Colonic mucosa (tissue), 4 donors: ENCODE measurements around the gene TMEM207. TPM values are rescaled to one million over a fixed set of nuclear protein-coding genes. Genes with fewer than 3 reads are reported as not detected.

Experiments
- DNase-seq: peaks from one replicate; pipeline ENCODE4 v3.0.0-alpha.2; 2020
- H3K27ac ChIP-seq: fragments of 200-600 bp; one replicate; pipeline ENCODE4 v1.8.0; 2021
- H3K27me3 ChIP-seq: fragments of 200-600 bp; one replicate; pipeline ENCODE4 v1.8.0; 2021
- H3K36me3 ChIP-seq: fragments of 200-600 bp; one replicate; pipeline ENCODE4 v1.8.0; 2021
- H3K4me1 ChIP-seq: fragments of 200-600 bp; one replicate; pipeline ENCODE4 v1.8.0; 2021; ENCODE audit warnings: mild to moderate bottlenecking
- H3K4me3 ChIP-seq: fragments of 200-600 bp; one replicate; pipeline ENCODE4 v1.8.0; 2021
- H3K9ac ChIP-seq, 2 donors: one replicate each; pipeline ENCODE4 v1.7.0; 2013; ENCODE audit warnings: control low read depth in 2 of 2, low read depth in 2 of 2, low read length in 2 of 2
- H3K9me3 ChIP-seq: fragments of 200-600 bp; one replicate; pipeline ENCODE4 v1.8.0; 2021
- CTCF ChIP-seq: fragments of 200-600 bp; IDR thresholded peaks from one replicate; pipeline ENCODE4 v1.8.0; 2022; ENCODE audit warnings: antibody characterized with exemption, mild to moderate bottlenecking
- intact Hi-C: fragments of 100-400 bp; cut with DNase I; formaldehyde crosslinking; loops from one replicate; pipeline ENCODE4 v1.14.1; 2022
- total RNA-seq, 2 donors: library from RNA; stranded (reverse); fragmentation: NEBNext Ultra II Directional in 1 of 2; extraction: Animal tissue kit (Norgen Biotek cat#: 25700) in 1 of 2; gene quantifications; one replicate each; pipeline ENCODE4 v1.2.1, GENCODE V29; 2021
- donor health status: healthy.
- donor health status: DM: no; HTN: no; CAD: no.
- donor health status: DM: no; HTN: no; CAD: no.

The TMEM207 gene
- total RNA-seq, 2 donors from 2014 or later: not detected

DNA sequence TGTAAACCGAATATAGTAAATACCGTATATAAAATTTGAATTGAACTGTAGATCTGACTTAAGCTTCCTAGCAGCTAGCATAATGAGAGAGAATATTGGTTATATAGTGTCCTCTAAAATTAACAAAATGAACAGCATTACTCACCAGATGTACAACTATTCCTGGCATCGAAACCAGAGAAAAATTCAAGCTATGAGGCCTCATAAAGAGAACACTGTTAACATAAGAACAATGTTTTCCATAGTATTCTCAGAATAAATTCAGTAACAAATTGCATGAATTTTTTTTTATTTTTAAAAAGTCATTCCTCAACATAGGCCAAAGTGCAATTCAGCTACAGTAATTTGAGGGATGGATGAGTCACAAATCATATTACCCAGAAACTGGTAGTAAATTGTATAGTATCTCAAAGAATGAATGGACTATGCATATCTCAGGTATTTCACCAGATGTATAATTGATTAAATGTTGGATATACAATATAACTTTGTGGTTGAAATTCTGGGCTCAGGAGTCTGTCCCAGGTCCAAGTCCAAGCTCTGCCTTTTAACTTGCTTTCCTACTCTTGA is 5.0 kb downstream of the TMEM207 start:
- no peak for DNase-seq
- Histone ChIP-seq H3K4me3 (no peak overlapping the region), H3K9me3 (no peaks in the 10 kb centered on the region), H3K27ac (no peak overlapping the region), H3K4me1 (no peaks in the 10 kb centered on the region), H3K27me3 (no peaks in the 10 kb centered on the region), H3K9ac (no peak overlapping the region), H3K36me3 (no peaks in the 10 kb centered on the region)
- intact Hi-C loops: no loop called here
- no peak for TF ChIP-seq CTCF

- Histone ChIP-seq H3K27me3 (no peaks in the 10 kb centered on the region), H3K36me3 (no peaks in the 10 kb centered on the region), H3K4me3 (no peak overlapping the region), H3K27ac (no peak overlapping the region), H3K9me3 (no peaks in the 10 kb centered on the region), H3K9ac (no peak overlapping the region), H3K4me1 (no peaks in the 10 kb centered on the region)
- no peak for TF ChIP-seq CTCF
- intact Hi-C loops: no loop called here
- no peak for DNase-seq
Measured at GRCh38 chr3:190444006-190444405, 5.7 kb downstream of the TMEM207 start.

DNA sequence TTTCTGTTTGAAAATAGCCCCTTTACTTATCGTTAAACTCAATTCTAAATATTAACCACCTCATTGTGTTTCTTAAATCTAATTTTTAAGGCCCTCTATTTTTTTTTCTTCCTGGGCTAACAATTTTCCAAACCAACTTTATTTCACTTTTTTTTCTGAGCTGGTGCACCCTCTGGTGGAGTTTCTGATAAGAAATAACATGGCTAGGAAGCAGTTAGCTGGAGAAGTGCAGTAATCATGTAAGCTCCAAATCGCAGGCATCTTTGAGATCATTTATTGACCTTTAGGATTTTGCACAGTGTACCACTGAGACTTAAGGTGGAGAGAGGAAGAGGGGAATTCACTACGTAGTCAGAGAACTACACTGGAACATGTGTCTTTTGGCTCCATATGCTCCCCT is 6.4 kb downstream of the TMEM207 start:
- H3K9me3 ChIP-seq: no peaks in the 10 kb centered on the region
- H3K27me3 ChIP-seq: no peaks in the 10 kb centered on the region
- no peak overlapping the region for H3K9ac ChIP-seq
- intact Hi-C loops: no loop called here
- no peak for DNase-seq
- H3K4me1 ChIP-seq: no peaks in the 10 kb centered on the region
- no peak for TF ChIP-seq CTCF
- H3K4me3 ChIP-seq: no peak overlapping the region
- no peaks in the 10 kb centered on the region for H3K36me3 ChIP-seq
- no peak overlapping the region for H3K27ac ChIP-seq

DNA sequence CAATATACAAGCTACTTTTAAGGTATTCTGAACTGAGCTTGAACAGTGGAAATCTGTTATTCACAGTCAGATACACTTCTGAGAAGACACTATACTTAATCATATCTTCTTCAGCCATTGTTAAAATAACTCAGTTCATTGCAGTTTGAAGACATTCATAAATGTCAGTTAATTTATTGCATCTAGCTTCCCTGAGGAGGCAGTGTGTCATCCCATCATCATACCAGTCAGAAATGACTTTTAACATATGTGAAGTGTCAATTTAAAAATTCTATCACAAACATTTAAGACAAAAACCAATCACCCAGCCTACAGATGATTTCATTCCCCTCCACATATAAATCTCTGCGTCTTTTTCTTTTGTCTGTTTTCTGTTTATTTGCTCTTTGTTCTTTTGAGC is 7.5 kb downstream of the TMEM207 start:
- Histone ChIP-seq H3K27me3 (no peaks in the 10 kb centered on the region), H3K27ac (no peak overlapping the region), H3K9ac (no peak overlapping the region), H3K9me3 (no peaks in the 10 kb centered on the region), H3K4me1 (no peaks in the 10 kb centered on the region), H3K4me3 (no peak overlapping the region), H3K36me3 (no peaks in the 10 kb centered on the region)
- no peak for DNase-seq
- no peak for TF ChIP-seq CTCF
- intact Hi-C loops: no loop called here

GRCh38 chr3:190436331-190436730 is 13.4 kb downstream of the TMEM207 start:
- no peak overlapping the region for H3K9ac ChIP-seq
- H3K4me1 ChIP-seq: no peaks in the 10 kb centered on the region
- H3K27me3 ChIP-seq: no peaks in the 10 kb centered on the region
- DNase-seq: no peak
- H3K36me3 ChIP-seq: no peaks in the 10 kb centered on the region
- no peak overlapping the region for H3K27ac ChIP-seq
- TF ChIP-seq CTCF: no peak
- H3K4me3 ChIP-seq: no peak overlapping the region
- H3K9me3 ChIP-seq: no peaks in the 10 kb centered on the region
- intact Hi-C loops: no loop called here
